Gastrocnemius medialis (tissue), 4 donors: ENCODE results near the gene GRIFIN. TPM values are rescaled to one million over a fixed set of nuclear protein-coding genes. Genes with fewer than 3 reads are reported as not detected.

Experiments used
- ATAC-seq, 2 donors: fragments of 150-250 bp; one replicate each; pipeline ENCODE4 v1.9.1; 2016
- DNase-seq, 2 donors: peaks; one replicate each; pipeline ENCODE4 v3.0.0-alpha.2; 2019
- H3K27ac ChIP-seq, 4 donors: fragments of 200-600 bp; sonication (generic); 1 replicate in 1 of 4; 2 replicates in 3 of 4; pipeline ENCODE4 v1.5.1; 2016 to 2018; ENCODE audit warnings: mild to moderate bottlenecking in 2 of 4, moderate library complexity in 1 of 4
- H3K27me3 ChIP-seq, 3 donors: fragments of 200-600 bp; sonication (generic) in 2 of 3; 1 replicate in 1 of 3; 2 replicates in 2 of 3; pipeline versions ENCODE4 v1.5.1 to v1.6.0; 2016 to 2019; ENCODE audit warnings: mild to moderate bottlenecking in 1 of 3, moderate library complexity in 1 of 3
- H3K36me3 ChIP-seq, 2 donors: fragments of 200-600 bp; sonication (generic) in 1 of 2; one replicate each; pipeline ENCODE4 v1.5.1; 2017 to 2018
- H3K4me1 ChIP-seq, 2 donors: fragments of 200-600 bp; sonication (generic) in 1 of 2; one replicate each; pipeline ENCODE4 v1.5.1; 2016 to 2017; ENCODE audit warnings: mild to moderate bottlenecking in 2 of 2
- H3K4me3 ChIP-seq, 4 donors: fragments of 200-600 bp; sonication (generic) in 3 of 4; 1 replicate in 1 of 4; 2 replicates in 3 of 4; pipeline ENCODE4 v1.5.1; 2016 to 2019; ENCODE audit warnings: mild to moderate bottlenecking in 2 of 4
- H3K9me3 ChIP-seq, 3 donors: fragments of 200-600 bp; sonication (generic) in 2 of 3; 1 replicate in 1 of 3; 2 replicates in 2 of 3; pipeline ENCODE4 v1.5.1; 2016 to 2019
- CTCF ChIP-seq, 5 experiments: fragments of 450-650 bp in 3 of 5; fragments of 200-600 bp in 2 of 5; sonication (generic) in 2 of 5; IDR thresholded peaks in 4 of 5; conservative IDR thresholded peaks in 1 of 5; 1 replicate in 4 of 5; 2 replicates in 1 of 5; pipeline ENCODE4 v1.5.1; 2016 to 2019; ENCODE audit warnings: antibody characterized with exemption in 5 of 5, mild to moderate bottlenecking in 3 of 5, moderate library complexity in 3 of 5
- POLR2A ChIP-seq, 2 donors: fragments of 450-650 bp; IDR thresholded peaks; one replicate each; pipeline ENCODE4 v1.6.1; 2017; ENCODE audit warnings: antibody characterized with exemption in 2 of 2, mild to moderate bottlenecking in 2 of 2, moderate library complexity in 2 of 2
- in situ Hi-C, 4 donors: fragments of 200-750 bp; cut with MboI; loops; one replicate each; pipeline versions ENCODE4 v1.15.0 to v1.8.0; 2017; ENCODE audit warnings: low sequenced_read_pairs in 4 of 4
- intact Hi-C: fragments of 100-400 bp; cut with DNase I; formaldehyde crosslinking; loops from one replicate; pipeline ENCODE4 v1.15.1; 2023; ENCODE audit warnings: low total_unique reads
- total RNA-seq, 4 donors: library from RNA; depleted of rRNA; stranded (reverse); fragments of >200 nt; gene quantifications; one replicate each; pipeline versions ENCODE4 v1.1.0 to v1.2.3, GENCODE V29; 2016

Gene GRIFIN
- total RNA-seq, 4 donors from 2014 or later: not detected

- Histone ChIP-seq H3K36me3 (no peaks in the 10 kb centered on the region), H3K4me1 (peaks cover 13 to 16% of the 10 kb centered on the region in 2 donors), H3K9me3 (no peaks in the 10 kb centered on the region), H3K4me3 (no peak overlapping the region), H3K27me3 (peaks cover 32 to 60% (median 35%) of the 10 kb centered on the region in 3 donors), H3K27ac (no peak overlapping the region)
- ATAC-seq (no peak), DNase-seq (no peak)
- TF ChIP-seq POLR2A (IDR thresholded peaks at IDR 0.05) (no peak), CTCF (IDR thresholded peaks at IDR 0.05 in 4 of 5, conservative IDR thresholded peaks at IDR 0.05 in 1 of 5) (no peak)
- intact Hi-C loops: loop anchor here (5.0 kb wide), 2 partner anchors 78 to 203 kb away; partner anchors contain the start of genes BRAT1 and IQCE
- in situ Hi-C loops: no loop called here
Measured at GRCh38 chr7:2479276-2480069, 3.3 kb upstream of the GRIFIN start.

DNA sequence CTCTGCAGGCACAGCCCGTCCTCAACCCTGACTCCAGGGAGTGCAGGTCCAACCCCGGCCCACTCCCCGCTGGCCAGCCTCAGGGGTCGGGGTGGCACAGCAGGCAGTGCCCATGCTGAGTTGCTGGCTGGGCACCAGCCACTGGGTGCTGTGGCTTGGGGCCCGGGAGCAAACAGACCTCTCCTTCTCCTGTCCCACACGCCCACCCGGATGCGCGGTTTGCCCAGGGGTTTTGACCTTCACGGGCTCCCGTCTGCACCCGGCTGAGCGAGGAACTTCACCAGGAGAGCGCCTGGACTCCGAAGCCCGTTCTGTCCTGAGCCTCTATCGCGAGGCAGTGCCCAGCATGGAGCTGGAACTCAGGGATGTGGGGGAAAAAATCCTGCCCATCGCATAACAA lies 2.6 kb upstream of the GRIFIN start:
- peaks cover 13 to 15% of the 10 kb centered on the region in 2 donors for H3K4me1 ChIP-seq
- intact Hi-C loops (loop anchor here (5.0 kb wide), 2 partner anchors 79 to 204 kb away; partner anchors contain the start of genes BRAT1 and IQCE), in situ Hi-C loops (no loop called here)
- ATAC-seq (peak in 1 of 2 donors; percentile 8), DNase-seq (no peak)
- H3K4me3 ChIP-seq: peak overlapping the region in 1 of 4 donors; percentile 21
- TF ChIP-seq POLR2A (IDR thresholded peaks at IDR 0.05) (no peak), CTCF (IDR thresholded peaks at IDR 0.05 in 4 of 5, conservative IDR thresholded peaks at IDR 0.05 in 1 of 5) (no peak)
- no peaks in the 10 kb centered on the region for H3K36me3 ChIP-seq
- H3K27me3 ChIP-seq: peaks cover 32 to 60% (median 35%) of the 10 kb centered on the region in 3 donors
- no peaks in the 10 kb centered on the region for H3K9me3 ChIP-seq
- no peak overlapping the region for H3K27ac ChIP-seq

DNA sequence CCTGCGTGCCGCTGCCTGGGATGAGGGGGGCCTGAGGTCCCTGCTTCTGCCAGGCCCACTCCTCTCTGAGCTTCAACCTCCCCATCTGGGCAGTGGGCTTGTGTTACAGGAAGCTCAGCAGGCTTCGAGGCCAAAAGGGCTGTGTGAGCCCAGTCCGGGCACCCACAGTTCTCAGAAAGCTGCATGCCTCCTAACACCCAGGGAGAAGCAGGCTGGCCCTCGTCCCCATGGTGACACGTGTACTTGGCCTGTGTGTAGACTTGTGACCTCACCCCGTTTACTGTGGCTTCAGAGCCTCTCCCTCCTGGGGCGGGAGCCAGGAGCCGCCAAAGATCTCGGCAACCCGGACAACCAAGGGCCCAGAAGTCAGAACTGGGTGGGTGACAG lies 2.2 kb upstream of the GRIFIN start:
- intact Hi-C loops: loop anchor here (5.0 kb wide), 2 partner anchors 79 to 204 kb away; partner anchors contain the start of genes BRAT1 and IQCE
- ATAC-seq: peak; percentile 61 to 74
- no peak for TF ChIP-seq CTCF (IDR thresholded peaks at IDR 0.05 in 4 of 5, conservative IDR thresholded peaks at IDR 0.05 in 1 of 5)
- no peak for TF ChIP-seq POLR2A (IDR thresholded peaks at IDR 0.05)
- Histone ChIP-seq H3K27ac (no peak overlapping the region), H3K4me3 (no peak overlapping the region), H3K9me3 (no peaks in the 10 kb centered on the region), H3K4me1 (peaks cover 13 to 14% of the 10 kb centered on the region in 2 donors), H3K36me3 (no peaks in the 10 kb centered on the region), H3K27me3 (peaks cover 32 to 60% (median 35%) of the 10 kb centered on the region in 3 donors)
- in situ Hi-C loops: no loop called here
- peak in 1 of 2 donors; percentile 65 for DNase-seq

DNA sequence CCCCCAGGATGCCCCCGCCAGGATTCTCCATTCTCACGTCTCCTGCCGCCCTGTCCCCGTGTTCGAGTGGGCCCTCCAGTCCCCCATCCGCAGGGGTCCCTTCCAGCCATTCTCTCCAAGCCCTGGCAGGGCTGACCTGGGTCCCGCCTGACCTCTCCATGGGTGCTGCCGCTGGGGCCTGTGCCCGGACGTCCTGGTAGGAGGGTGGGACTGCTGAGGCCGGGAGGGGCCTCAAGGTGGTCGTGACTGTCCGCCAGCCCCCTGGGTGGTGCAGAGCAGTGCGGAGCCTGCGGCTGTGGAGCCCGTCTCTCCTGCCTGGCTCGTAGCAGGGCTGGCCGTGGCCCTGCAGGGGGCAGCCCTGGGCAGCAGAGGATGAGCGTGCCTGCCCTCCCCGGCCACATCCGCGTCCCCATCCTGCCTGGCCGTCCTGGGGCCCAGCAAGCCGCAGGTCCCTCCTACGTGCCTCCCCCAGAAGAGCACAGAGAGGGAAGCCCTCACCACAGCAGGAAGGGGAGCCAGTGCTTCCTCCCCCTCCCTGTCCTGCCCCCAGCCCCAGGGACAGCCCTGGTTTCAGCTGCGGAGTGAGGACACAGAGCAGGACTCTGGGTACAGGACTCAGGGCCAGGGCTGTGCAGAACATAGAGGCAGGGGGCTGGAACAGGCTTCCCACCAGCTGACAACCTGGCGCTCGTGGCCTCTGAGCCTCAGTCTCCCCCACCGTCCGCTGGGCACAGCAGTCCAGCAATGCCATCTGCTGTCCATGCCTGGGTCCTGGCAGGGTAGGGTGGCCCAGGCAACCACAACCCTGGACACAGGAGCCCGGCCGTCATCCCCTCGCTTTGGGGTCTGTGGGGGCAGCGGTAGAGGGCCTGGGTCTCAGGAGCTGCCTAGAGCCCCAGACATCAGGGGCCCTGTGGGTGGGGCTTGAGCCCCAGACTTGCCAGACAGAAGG lies 1.5 kb upstream of the GRIFIN start:
- Histone ChIP-seq H3K4me1 (peaks cover 13 to 14% of the 10 kb centered on the region in 2 donors), H3K27me3 (peaks cover 32 to 60% (median 35%) of the 10 kb centered on the region in 3 donors), H3K36me3 (no peaks in the 10 kb centered on the region), H3K4me3 (no peak overlapping the region), H3K9me3 (no peaks in the 10 kb centered on the region), H3K27ac (no peak overlapping the region)
- no peak for DNase-seq
- TF ChIP-seq POLR2A (IDR thresholded peaks at IDR 0.05) (no peak), CTCF (IDR thresholded peaks at IDR 0.05 in 4 of 5, conservative IDR thresholded peaks at IDR 0.05 in 1 of 5) (peak; percentile 25 to 76 (median 63))
- in situ Hi-C loops (no loop called here), intact Hi-C loops (loop anchor here (5.0 kb wide), 2 partner anchors 80 to 205 kb away; partner anchors contain the start of genes BRAT1 and IQCE)
- ATAC-seq: peak; percentile 28 to 37
